Measurements from ENCODE around the gene TXNDC16.
A peak's percentile ranks its signal among the peaks of the same experiment; 100 is the strongest.
"Not testable (repeated sequence)": the region's sequence is repeated elsewhere in the genome, so short reads cannot be mapped to it uniquely, and the experiment has no call there.

Gene TXNDC16

DNA sequence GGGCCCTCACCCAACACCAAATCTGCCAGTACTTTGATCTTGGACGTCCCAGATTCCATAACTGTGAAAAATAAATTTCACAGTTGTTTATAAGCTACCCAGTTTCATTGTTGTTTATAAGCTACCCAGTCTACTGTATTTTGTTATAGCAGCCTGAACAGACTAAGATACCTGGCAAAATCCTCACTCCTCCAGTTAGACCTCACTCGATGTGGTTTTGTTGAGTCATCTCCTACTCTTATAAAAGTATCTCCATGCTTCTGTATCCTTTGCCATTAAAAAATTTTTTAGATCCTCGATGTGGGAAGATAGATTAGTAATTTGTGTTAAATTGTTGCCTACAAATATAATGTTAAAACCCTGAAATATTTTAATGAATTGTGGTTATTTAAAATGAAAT is 16.0 kb downstream of the TXNDC16 start:
- DNase-seq: no peak

DNA sequence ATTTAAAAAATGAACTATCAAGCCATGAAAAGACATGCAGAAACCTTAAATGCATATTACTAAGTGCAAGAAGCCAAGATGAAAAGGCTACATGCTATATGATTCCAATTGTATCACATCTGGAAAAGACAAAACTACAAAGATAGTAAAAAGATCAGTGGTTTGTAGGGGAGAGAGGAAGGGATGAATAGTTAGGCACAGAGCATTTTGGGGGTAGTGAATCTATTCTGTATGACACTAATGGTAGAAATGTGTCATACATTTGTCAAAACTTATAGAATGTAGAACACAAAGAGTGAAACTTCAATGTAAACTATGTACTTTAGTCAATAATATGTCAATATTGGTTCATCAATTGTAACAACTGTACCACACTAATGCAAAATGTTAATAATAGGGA is 20.8 kb downstream of the TXNDC16 start:
- no peak for DNase-seq

DNA sequence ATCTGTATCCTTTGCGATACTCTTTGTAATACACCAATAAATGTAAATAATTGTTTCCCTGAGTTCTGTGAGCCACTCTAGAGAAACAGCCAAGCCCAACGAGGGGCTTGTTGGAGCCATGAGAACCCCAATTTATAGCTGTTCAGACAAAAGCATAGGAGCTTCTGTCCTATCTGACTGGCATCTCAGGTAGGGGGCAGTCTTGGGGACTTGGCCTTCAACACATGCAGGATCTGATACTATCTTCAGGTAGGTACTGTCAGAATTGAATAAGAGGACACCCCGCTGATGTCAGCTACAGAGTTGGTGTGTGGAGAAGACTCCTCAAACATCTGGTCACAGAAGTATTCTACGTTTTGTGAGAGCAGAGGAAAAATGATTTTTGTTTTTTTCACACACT is 25.3 kb downstream of the TXNDC16 start:
- DNase-seq: no peak

DNA sequence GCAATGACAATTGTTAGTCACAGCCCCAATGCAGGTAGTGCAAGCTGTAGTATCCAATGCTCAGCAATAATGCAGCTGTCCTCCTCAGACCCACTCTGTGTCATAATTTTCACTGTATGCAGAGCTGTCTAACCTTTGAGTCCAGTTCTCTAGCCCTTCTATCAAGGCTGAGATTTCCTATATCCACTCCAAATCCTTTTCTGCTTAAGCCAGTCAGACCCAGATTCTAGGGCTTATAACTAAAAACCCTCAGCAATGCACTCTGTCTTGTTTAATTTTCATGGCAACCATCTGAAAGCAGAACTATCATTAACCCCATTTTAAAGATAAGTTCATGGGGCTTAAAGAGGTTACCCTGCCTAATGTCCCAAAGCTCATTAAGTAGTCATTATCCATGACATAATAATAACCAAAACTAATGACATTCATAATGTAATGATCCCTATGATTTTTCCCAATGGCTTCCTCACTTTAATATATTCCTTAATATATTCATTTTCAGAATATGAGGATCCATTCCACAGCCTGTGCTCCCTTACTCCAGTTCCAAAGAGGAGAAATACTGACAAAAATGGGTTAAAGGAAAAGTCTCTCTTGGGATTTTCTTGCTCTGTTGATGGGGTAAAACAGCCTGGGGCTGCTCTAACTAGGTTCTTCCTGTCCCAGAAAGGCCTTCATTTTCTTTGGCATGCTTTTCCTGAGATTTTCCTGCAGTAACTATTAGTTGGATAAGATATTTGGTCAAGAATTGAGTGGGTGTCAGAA is 29.5 kb downstream of the TXNDC16 start:
- DNase-seq: no peak

DNA sequence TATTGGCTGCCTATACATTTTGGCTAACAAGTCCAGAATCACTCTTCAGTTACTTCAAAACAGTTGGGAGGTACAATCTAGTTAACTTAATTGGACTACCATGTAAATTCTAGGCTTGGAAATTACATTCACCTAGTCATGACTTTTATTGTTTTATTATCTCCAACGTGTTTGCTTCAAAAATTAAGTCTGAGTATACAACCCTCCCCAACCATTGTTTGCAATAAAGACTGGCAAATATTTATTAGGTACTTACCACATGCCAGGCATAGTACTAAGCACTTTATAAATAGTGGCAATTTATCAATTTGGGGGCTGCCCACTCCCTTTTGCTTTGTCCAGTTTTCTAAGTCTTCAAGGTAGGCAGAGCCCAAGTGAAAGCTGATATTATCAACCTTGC is 30.3 kb downstream of the TXNDC16 start:
- DNase-seq: no peak

DNA sequence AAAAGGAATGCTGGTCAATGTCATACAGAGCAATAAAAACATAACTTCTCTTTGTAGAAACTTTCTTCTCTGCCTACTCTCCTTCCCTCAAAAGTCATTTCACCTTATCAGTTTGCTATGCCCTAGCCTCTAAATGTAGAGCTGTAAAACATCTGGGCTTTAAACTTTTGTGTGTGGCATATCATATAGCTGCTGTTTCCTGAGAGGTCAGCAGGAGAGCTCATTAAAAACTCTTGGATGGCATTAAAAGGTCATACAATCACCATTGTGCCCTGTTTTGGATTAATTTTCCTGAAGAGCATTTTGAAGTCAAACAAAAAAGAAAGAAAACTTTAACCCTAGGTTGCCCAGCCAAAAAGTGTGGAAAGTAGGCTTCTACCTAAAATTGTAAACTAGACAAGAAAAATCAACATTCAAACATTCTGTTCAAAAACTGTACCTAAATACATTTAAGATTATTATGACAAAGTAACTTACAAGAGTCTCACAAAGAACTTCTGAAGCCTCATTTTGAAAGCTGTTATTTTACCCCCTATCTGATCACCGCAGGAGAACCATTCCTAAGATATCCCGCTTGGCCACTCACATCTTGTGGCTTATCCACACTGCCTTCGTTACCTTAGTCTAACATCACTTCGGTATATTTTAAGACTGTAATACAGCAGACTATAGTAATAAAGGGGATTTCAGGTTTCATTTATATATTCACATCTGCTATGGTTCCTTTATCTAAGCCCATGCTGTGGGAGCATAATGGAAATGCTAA is 38.1 kb downstream of the TXNDC16 start:
- DNase-seq: no peak

DNA sequence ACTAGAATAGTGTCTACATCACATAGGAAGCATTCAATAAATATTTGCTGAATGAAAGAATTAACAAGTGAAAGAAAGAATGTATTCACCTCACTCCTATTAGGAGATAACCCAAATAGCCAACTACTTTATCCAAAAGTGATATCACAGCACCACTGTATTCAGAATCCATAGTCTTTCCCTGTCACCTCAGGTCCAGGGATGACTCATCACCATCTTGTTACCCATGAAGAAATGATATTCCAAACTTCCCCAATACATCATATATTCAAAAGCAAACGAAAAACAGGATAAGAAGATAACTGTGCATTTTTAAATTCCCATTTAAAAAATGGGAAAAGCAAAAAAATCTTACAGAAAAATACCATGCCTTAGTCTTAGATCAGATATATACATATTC is 39.1 kb downstream of the TXNDC16 start:
- no peak for DNase-seq

DNA sequence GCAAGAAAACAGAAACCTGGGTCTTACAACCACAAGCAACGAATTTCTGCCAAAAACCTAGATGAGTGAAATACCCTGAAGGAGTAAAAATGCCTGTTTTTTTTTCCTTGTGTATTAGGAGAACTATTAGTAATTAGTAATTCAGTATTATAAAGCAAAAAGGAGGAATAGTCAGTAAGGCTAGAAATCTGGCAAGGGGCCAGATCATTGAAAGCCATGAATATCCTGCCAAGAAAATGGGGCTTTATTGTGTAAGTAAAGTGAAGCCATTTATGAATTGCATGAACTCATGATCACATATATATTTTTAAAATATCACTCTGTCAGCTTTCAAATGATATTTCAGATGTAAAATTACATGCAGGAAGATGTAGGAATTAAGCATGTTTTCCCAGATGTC is 57.9 kb downstream of the TXNDC16 start:
- DNase-seq: no peak

DNA sequence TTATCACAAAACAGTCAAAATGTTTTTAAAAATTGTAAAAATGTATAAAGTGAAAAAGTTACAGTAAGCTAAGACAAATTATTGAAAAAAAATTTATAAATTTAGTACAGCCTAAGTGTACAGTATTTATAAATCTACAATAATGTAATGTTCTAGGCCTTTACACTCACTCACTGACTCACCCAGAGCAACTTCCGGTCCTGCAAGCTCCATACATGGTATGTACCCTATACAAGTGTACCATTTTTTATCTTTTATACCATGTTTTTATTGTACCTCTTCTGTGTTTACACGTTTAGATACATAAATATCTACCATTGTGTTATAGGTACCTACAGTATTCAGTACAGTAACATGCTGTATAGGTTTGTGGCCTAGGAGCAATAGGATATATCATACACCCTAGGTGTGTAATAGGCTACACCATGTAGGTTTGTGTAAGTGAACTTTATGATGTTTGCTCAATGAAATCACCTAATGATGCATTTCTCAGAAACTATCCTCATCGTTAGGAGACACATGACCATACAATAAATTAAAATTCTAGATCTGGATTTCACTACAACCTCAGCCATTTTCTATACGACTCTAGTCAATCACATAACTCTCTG is 66.8 kb downstream of the TXNDC16 start:
- no peak for DNase-seq

DNA sequence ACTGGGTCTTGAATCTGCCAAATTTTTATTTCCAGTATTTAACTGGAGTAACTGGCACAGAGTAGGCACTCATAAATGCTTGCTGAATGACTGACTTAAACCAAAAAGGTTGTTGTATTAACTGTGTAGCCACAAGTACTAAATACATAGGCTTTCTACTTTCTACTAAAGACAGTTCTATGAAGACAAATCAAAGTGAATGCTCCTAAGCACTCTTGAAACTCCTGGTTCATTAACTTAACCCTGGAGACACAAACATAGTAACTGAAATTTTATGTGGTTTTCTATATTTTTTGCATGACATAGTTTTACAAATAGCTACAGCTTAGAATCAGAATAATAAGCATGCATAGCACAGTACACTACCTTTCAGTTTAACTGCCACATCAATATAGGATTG is 70.4 kb downstream of the TXNDC16 start:
- no peak for DNase-seq

DNA sequence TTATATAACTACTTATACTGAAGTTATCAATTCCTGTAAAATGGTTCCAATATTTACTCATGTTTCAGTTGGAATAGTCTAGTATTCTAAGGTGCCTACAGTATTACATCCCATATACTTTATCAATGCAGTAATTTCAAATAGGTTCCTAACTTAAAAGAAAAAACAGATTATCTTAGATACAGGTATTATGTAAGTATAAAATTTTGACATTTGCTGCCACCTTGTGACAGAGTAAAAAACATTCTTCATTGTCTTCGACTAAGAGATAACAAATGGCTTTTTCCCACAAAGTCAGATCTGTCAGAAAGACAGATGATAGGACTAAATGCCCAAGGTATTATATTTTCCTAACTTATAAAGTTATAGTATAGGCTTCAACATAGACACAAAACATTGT is 78.7 kb downstream of the TXNDC16 start:
- DNase-seq: peak; percentile 39

DNA sequence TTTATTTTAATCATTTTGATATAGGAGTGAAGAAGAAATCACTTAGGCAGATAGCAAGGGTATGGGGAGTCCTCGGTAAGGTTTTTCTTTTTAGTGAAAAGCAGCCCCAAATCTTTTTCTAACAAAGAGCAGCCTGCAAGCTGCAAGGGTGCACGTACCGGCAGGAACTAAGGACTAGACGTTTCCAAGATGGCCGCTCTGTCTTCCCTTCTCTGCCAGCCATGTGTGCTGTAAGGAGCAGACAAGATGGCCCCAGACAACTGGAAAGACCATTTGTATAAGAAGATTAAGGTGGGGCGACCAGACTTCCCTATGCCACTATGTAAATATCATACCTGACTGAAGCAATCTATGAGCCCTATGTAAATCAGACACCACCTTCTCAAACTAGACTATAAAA is 79.6 kb downstream of the TXNDC16 start:
- no peak for DNase-seq

DNA sequence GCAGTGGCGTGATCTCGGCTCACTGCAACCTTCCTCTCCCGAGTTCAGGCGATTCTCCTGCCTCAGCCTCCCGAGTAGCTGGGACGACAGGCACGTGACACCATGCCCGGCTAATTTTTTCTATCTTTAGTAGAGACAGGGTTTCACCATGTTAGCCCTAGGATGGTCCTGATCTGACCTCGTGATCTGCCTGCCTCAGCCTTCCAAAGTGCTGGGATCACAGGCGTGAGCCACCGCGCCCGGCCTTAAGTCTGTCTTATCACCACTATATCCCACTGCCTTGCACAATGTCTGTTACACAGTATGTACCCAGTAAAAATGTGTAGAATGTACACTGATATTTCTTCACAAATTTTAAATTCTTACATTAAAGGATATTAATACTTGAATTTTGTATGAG is 80.1 kb downstream of the TXNDC16 start:
- DNase-seq: not testable (repeated sequence)

DNA sequence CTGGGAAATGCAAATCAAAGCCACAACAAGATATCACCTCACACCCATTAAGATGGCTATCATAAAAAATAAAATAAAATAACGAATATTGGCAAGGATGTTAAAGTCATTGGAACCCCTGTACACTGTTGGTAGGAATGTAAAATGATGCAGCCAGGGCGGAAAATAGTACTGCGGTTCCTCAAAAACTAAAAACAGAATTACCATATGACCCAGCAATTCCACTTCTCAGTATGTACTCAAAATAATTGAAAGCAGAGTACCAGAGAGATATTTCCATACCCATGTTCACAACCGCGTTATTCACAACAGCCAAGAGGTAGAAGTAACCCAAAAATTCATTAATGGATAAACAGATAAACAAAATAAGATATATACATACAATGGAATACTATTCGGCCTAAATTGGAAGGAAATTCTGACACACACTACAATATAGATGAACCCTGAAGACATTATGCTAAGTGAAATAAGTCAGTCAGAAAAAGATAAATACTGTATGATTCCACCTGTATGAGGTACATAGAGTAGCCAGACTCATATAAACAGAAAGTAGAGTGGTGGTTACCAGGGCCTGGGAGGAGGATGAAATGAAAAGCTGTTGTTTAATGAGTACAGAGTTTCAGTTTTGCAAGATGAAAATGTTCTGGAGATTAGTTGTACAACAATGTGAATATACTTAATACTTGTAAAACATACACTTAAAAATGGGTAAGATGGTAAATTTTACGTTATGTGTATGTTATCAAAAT is 84.6 kb downstream of the TXNDC16 start:
- DNase-seq: peak; percentile 50

DNA sequence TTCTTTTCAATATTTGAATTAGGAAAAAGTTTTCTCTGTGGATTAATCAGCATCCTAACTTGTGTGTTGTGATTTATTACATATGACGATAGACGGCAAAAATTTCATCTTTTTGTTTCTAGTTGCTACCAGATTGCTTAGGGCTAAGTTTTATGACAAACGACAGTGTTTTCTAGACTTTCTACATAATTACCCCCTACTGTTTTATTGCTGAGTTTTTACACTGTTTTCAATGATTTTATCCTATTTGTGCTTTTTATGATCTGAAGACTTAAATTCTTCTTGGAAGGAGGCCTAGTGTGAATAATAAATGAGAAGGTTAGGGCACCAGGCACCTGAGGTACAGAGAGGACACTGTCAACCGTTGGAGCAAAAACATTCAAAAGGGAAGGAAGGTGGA is 88.1 kb downstream of the TXNDC16 start:
- no peak for DNase-seq

DNA sequence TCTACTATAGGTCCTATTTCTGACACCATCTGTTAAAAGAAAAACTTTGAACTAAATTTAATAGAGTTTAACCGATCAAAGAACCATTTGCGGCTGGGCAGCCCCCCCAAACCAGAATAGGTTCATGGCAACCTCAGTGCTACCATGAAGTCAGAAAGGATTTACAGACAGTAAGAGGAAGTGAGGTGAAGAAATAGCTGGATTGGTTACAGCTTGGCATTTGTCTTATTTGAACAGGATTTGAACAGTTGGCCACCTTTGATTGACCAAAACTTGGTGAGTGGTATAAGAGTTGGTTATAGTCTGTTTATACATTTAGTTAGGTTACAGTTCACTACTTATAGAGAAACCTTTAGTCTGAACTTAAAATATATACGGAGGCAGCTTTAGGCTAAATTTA is 88.9 kb downstream of the TXNDC16 start:
- no peak for DNase-seq

DNA sequence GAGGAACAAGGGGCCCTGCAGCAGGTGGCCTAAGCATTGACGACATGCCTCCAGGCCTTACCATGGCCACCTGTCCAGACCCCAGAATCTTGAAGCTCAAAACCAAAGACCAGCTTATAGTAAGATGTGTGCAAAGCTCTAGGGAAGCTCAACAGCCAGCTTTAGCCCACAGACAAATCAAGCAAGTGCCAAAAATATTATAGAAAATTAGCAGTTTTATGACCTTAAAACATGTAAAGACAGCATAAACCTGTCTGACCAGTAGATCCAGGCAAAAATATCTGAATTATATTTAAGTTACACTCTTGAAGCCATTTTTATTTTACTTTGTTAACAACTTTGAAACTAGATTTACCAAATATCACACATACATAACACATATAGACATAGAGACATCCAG is 90.6 kb downstream of the TXNDC16 start:
- DNase-seq: no peak

DNA sequence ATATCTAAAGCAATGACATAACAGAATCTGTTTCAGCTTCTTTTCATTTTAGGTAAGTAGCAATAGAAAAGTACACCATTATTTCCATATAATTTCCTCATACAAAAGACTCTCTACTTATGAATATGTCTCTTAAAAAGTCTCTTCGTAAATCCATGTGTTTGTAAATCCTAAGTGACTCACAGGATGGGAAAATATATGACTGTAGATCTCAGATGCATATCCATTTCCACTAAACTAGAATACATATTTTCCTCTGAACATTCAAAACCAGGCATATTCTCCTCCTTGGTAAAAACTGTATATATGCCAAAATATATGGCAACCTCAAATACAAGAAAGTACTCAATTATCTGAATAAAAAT is 93.6 kb downstream of the TXNDC16 start:
- no peak for DNase-seq

DNA sequence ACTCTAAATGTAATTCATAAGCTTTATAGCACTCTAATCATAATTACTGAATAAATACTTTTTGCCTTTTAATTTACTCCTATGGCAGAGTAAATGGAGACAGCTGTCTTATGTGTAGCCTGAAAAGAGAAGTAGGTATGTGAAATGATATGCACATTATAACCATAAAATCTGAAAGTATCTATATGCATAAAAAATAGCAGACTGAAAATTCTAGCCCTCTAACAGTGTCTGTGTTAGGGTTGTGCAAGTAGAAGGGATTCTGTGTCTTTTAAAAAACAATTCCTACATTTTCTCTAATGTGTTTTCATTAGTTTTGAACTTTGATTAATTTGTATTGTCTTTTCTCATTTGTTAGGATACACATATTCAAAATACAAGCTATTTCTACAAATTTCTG is 94.9 kb downstream of the TXNDC16 start:
- DNase-seq: no peak

DNA sequence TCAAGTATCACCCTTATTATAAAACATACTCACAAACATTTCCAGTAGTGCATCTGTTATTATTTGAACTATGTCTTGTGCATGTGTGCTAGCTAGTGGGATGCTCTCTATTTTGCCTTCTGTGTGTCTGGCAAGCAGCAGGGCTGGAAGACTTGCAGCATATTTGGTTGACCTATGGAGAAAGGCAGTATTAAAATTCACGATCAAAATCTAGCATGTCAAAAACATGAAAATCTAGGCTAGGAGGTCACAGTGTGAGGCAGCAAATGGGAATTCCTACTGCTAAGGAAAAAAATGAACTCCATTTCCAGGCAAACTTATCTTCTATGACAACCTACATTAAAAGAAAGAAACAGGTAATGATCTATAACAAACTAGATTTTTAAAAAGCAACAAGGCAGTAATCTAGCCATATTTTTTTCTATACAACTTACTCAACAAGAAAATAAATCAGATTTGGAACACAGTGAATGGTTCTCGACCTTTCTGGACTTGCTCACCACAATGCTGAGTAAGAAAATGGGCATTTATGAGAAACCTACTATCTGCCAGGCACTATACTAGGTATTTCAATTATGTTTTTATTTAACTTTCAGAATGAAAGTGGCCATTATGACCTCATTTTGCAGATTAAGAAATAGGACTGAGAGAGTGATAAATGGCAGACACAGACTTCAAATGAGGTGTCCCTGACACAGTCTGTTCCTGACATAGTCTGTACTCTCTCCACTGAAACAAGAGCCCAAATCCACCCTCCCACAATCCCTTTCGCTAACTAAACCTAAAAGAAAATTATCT is 96.8 kb downstream of the TXNDC16 start:
- DNase-seq: peak; percentile 19

DNA sequence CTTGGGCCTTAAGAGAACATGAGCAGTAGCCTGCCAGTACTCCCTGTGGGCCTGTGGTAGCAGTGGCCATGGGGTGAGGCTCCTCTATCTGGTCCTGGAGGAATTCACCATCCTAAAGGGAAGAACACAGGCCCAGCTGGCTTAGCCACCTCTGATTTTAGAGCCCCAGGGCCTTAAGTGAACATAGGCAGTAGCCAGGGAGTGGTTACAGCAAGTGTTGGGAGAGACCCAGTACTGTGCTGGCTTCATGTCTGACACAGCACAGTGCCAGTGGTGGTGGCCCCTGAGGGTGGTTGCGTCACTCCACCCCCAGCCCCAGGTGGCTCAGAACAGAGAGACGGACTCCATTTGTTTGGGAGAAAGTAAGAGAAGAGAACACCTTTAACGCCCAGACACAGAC is 105.1 kb downstream of the TXNDC16 start:
- no peak for DNase-seq

DNA sequence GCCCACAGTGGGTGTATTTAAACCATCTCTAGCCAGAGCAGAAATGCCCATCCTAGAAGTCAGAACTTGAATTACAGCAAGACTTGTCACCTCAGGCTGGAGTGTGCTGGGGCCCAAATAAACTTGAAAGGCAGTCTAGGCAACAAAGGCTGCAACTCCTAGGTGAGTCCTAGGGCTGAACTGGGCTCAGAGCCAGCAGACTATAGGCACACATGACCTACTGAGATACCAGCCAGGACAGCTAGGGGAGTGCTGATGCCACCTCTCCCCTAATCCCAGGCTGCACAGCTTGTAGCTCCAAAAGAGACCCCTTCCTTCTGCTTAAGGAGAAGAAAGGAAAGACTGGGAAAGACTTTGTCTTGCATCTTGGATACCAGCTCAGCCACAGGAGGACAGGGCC is 106.0 kb downstream of the TXNDC16 start:
- DNase-seq: no peak

DNA sequence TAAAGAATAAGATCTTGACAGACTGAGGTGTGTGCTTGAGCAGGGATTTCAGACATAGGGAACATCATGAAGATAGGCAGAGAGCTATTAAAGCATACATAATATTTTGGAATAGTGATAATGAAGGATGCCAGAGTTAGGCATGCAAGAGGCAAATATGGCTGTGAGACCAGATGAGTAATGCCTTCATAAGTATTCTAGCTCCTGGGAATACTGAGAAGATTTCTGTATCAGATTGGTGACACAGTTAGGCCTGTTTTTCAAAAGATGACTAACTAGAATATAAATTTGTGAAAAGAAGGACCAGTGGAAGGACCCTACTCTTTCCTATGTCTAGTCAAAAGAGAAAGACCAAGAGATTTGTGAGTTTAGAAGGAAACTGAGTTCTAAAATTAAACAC is 108.8 kb downstream of the TXNDC16 start:
- no peak for DNase-seq
